Thyroid gland (tissue), 4 donors: ENCODE results near the gene NDUFV1.

Experiments
- POLR2A ChIP-seq, 2 donors: fragments of 450-650 bp; IDR thresholded peaks; one replicate each; pipeline ENCODE4 v1.6.1; 2017; ENCODE audit warnings: antibody characterized with exemption in 2 of 2, mild to moderate bottlenecking in 2 of 2, moderate library complexity in 1 of 2
- TF ChIP-seq, protein P1 (sequence below), 6 experiments: fragments of 200-600 bp in 3 of 6; fragments of 450-650 bp in 3 of 6; sonication (generic) in 3 of 6; IDR thresholded peaks; one replicate each; pipeline ENCODE4 v1.5.1; 2016 to 2019; ENCODE audit warnings: antibody characterized with exemption in 6 of 6, mild to moderate bottlenecking in 2 of 6, inconsistent platforms in 1 of 6, moderate library complexity in 1 of 6

DNA sequence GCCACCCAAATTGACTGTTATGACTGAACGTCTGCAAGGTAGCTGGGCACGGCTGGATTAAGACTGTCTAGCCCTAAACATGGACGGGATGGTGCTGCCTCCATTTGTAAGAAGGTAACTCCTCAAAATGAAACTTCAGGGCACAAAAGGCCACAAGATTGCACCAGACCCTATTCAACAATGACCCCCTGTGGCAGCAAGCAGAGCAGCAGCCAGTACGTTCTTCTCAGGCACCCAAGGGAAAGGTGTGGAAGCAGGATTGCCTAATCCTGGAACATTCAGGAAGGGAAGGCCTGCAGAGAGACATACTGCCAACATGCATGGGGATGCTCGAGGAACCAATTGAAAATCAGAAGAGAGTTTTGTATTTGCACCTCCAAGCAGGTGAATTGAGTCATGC, 37.3 kb downstream of the NDUFV1 start:
- TF ChIP-seq, protein P1, sequence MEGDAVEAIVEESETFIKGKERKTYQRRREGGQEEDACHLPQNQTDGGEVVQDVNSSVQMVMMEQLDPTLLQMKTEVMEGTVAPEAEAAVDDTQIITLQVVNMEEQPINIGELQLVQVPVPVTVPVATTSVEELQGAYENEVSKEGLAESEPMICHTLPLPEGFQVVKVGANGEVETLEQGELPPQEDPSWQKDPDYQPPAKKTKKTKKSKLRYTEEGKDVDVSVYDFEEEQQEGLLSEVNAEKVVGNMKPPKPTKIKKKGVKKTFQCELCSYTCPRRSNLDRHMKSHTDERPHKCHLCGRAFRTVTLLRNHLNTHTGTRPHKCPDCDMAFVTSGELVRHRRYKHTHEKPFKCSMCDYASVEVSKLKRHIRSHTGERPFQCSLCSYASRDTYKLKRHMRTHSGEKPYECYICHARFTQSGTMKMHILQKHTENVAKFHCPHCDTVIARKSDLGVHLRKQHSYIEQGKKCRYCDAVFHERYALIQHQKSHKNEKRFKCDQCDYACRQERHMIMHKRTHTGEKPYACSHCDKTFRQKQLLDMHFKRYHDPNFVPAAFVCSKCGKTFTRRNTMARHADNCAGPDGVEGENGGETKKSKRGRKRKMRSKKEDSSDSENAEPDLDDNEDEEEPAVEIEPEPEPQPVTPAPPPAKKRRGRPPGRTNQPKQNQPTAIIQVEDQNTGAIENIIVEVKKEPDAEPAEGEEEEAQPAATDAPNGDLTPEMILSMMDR (IDR thresholded peaks at IDR 0.05) = peak in 1 of 6 experiments; percentile 16
- no peak for TF ChIP-seq POLR2A (IDR thresholded peaks at IDR 0.05)
